SK-N-SH treated with all-trans-retinoic acid at 6 μM for 48 hours (cell line): ENCODE measurements around the gene EPN1.

ENCODE experiments used
- ATAC-seq: fragments of 200-7000 bp; cut with Tn5 transposase; 3 replicates; pipeline ENCODE4 v1.9.1; 2020; ENCODE audit warnings: mild to moderate bottlenecking, moderate library complexity
- ARNTL ChIP-seq: fragments of 450-650 bp; formaldehyde crosslinking; IDR thresholded peaks from 2 replicates; pipeline ENCODE4 v1.5.0; 2020; ENCODE audit warnings: low read depth, mild to moderate bottlenecking, moderate library complexity, borderline replicate concordance
- CREB5 ChIP-seq: fragments of 250-450 bp; sonication (Bioruptor Pico); IDR thresholded peaks from 2 replicates; pipeline ENCODE4 v1.5.1; 2020; ENCODE audit warnings: low read depth, mild to moderate bottlenecking, moderate library complexity
- CSDC2 ChIP-seq: fragments of 250-450 bp; sonication (Bioruptor Pico); IDR thresholded peaks from 2 replicates; pipeline ENCODE4 v1.5.0; 2020; ENCODE audit warnings: mild to moderate bottlenecking, moderate library complexity
- CSRNP3 ChIP-seq: fragments of 250-450 bp; sonication (Bioruptor Pico); IDR thresholded peaks from 2 replicates; pipeline ENCODE4 v1.5.1; 2021; ENCODE audit warnings: mild to moderate bottlenecking, moderate library complexity
- ESRRG ChIP-seq: fragments of 250-450 bp; sonication (Bioruptor Pico); IDR thresholded peaks from 2 replicates; pipeline ENCODE4 v1.6.1; 2021; ENCODE audit warnings: mild to moderate bottlenecking
- GLIS3 ChIP-seq: fragments of 250-450 bp; sonication (Bioruptor Pico); IDR thresholded peaks from 2 replicates; pipeline ENCODE4 v1.5.0; 2020; ENCODE audit warnings: mild to moderate bottlenecking, moderate library complexity
- ISL1 ChIP-seq: fragments of 250-450 bp; sonication (Bioruptor Pico); IDR thresholded peaks from 2 replicates; pipeline ENCODE4 v2.1.2; 2022; ENCODE audit warnings: mild to moderate bottlenecking, moderate library complexity
- OSR1 ChIP-seq: fragments of 250-450 bp; sonication (Bioruptor Pico); IDR thresholded peaks from 2 replicates; pipeline ENCODE4 v1.8.0; 2022; ENCODE audit warnings: moderate library complexity, mild to moderate bottlenecking, inconsistent platforms
- POU6F1 ChIP-seq: fragments of 250-450 bp; sonication (Bioruptor Pico); IDR thresholded peaks from 2 replicates; pipeline ENCODE4 v1.8.0; 2021; ENCODE audit warnings: low read depth, mild to moderate bottlenecking, moderate library complexity, borderline replicate concordance
- PPARA ChIP-seq: fragments of 250-450 bp; sonication (Bioruptor Pico); IDR thresholded peaks from 2 replicates; pipeline ENCODE4 v1.5.0; 2020; ENCODE audit warnings: mild to moderate bottlenecking, borderline replicate concordance
- RARB ChIP-seq: fragments of 250-450 bp; sonication (Bioruptor Pico); IDR thresholded peaks from 2 replicates; pipeline ENCODE4 v1.8.0; 2021; ENCODE audit warnings: mild to moderate bottlenecking, moderate library complexity
- SNAI2 ChIP-seq: fragments of 250-450 bp; sonication (Bioruptor Pico); IDR thresholded peaks from 2 replicates; pipeline ENCODE4 v1.5.0; 2020; ENCODE audit warnings: mild to moderate bottlenecking, moderate library complexity
- TCF4 ChIP-seq: fragments of 250-450 bp; sonication (Bioruptor Pico); IDR thresholded peaks from 2 replicates; pipeline ENCODE4 v1.8.0; 2021; ENCODE audit warnings: mild to moderate bottlenecking, moderate library complexity, borderline replicate concordance
- TOX ChIP-seq: fragments of 250-450 bp; sonication (Bioruptor Pico); IDR thresholded peaks from 2 replicates; pipeline ENCODE4 v1.8.0; 2021; ENCODE audit warnings: mild to moderate bottlenecking, moderate library complexity, borderline replicate concordance
- TSHZ2 ChIP-seq: fragments of 250-450 bp; sonication (Bioruptor Pico); IDR thresholded peaks from 2 replicates; pipeline ENCODE4 v1.5.0; 2020; ENCODE audit warnings: mild to moderate bottlenecking, moderate library complexity
- ZC3H10 ChIP-seq: fragments of 250-450 bp; sonication (Bioruptor Pico); IDR thresholded peaks from 2 replicates; pipeline ENCODE4 v1.5.1; 2021; ENCODE audit warnings: mild to moderate bottlenecking, moderate library complexity
- ZFP3 ChIP-seq: fragments of 250-450 bp; sonication (Bioruptor Pico); IDR thresholded peaks from 2 replicates; pipeline ENCODE4 v1.5.0; 2020; ENCODE audit warnings: mild to moderate bottlenecking, moderate library complexity
- ZFP30 ChIP-seq: fragments of 450-650 bp; formaldehyde crosslinking; IDR thresholded peaks from 2 replicates; pipeline ENCODE4 v1.5.0; 2022; ENCODE audit warnings: mild to moderate bottlenecking, moderate library complexity
- ZNF565 ChIP-seq: fragments of 450-650 bp; formaldehyde crosslinking; conservative IDR thresholded peaks from 2 replicates; pipeline ENCODE4 v1.5.0; 2020; ENCODE audit warnings: low read depth, mild to moderate bottlenecking, moderate library complexity
- ZNF70 ChIP-seq: fragments of 450-650 bp; formaldehyde crosslinking; IDR thresholded peaks from 2 replicates; pipeline ENCODE4 v1.5.0; 2020; ENCODE audit warnings: mild to moderate bottlenecking, moderate library complexity
- ZNF8 ChIP-seq: fragments of 450-650 bp; formaldehyde crosslinking; IDR thresholded peaks from 2 replicates; pipeline ENCODE4 v1.5.0; 2020; ENCODE audit warnings: mild to moderate bottlenecking, moderate library complexity

The EPN1 gene

GRCh38 chr19:55641426-55642152 is 33.4 kb upstream of the EPN1 start (continued):
- TF ChIP-seq OSR1 (CRISPR knock-in tag) (no peak), ISL1 (no peak), ZC3H10 (CRISPR knock-in tag) (no peak), ESRRG (no peak), ZNF70 (CRISPR knock-in tag) (no peak)

- TF ChIP-seq CSRNP3 (CRISPR knock-in tag) (no peak), ZNF565 (CRISPR knock-in tag) (no peak), RARB (CRISPR knock-in tag) (no peak), ZFP3 (no peak), POU6F1 (CRISPR knock-in tag) (no peak), OSR1 (CRISPR knock-in tag) (no peak), CREB5 (CRISPR knock-in tag) (no peak), PPARA (CRISPR knock-in tag) (no peak), CSDC2 (CRISPR knock-in tag) (no peak), ESRRG (no peak), TOX (no peak), TSHZ2 (CRISPR knock-in tag) (no peak), ZFP30 (CRISPR knock-in tag) (no peak), TCF4 (CRISPR knock-in tag) (no peak), ARNTL (CRISPR knock-in tag) (no peak), ISL1 (no peak), SNAI2 (CRISPR knock-in tag) (no peak), ZNF8 (CRISPR knock-in tag) (no peak), GLIS3 (CRISPR knock-in tag) (no peak)
- TF ChIP-seq, all 23 proteins: peak for 0
- no peak; the same call in 2 of the 3 replicates for ATAC-seq
Observed at GRCh38 chr19:55642153-55643002, 32.6 kb upstream of the EPN1 start.

- ATAC-seq: peak; percentile 53
- TF ChIP-seq ZNF70 (CRISPR knock-in tag): 0 out of 2 replicates have a peak, but pooled peaks have one; percentile 6
- TF ChIP-seq ZNF8 (CRISPR knock-in tag): no peak
- no peak for TF ChIP-seq ZC3H10 (CRISPR knock-in tag)
- no peak for TF ChIP-seq CREB5 (CRISPR knock-in tag)
- no peak; the same call in 1 of the 2 replicates for TF ChIP-seq TSHZ2 (CRISPR knock-in tag)
- TF ChIP-seq CSDC2 (CRISPR knock-in tag): 0 out of 2 replicates have a peak, but pooled peaks have one; percentile 36
- no peak for TF ChIP-seq ARNTL (CRISPR knock-in tag)
- TF ChIP-seq CSRNP3 (CRISPR knock-in tag): no peak
- TF ChIP-seq ISL1: no peak
Observed at GRCh38 chr19:55643003-55643886, 31.8 kb upstream of the EPN1 start, which contains the start of gene ZNF581. Gene ZNF581 (plus strand): TSS chr19:55643649. CDS start chr19:55644572, 923 bp downstream.
